ENCODE results near the gene OGT.

Gene OGT

DNA sequence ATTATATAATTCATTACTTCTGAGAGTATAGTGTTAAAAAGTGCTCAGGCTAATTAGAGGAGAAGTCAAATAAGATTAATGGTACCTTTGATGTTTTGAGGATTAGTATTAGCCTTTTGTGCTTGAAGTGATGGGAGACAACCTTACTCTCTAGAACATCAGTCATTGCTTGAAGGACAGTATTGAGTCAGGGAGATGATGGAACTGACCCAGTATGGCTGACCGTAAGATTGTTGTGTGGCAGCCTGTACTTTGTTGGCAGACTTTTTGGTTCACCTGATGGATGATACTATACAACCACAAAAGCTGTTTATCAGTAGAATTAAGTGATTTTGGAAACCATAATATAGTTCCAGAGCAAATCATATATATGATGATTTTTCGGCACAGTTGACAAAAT is 9.9 kb downstream of the OGT start:
- Histone ChIP-seq H3K27ac (ENCODE audit: extremely low read depth, low read depth, low read length) (no peak overlapping the region), H3K36me3 (ENCODE audit: control insufficient read depth in 2 of 2, insufficient read depth in 1 of 2, low read length in 2 of 2) (peaks cover 15 to 49% of the 10 kb centered on the region in 2 experiments; a peak in 2 of 3 replicates), H3K9me3 (ENCODE audit: control insufficient read depth, insufficient read depth, low read depth, low read length) (no peaks in the 10 kb centered on the region), H3K4me1 (ENCODE audit: control insufficient read depth, insufficient read depth, low read length) (peaks cover 24% of the 10 kb centered on the region), H3K4me3 (ENCODE audit: low read depth, low read length) (no peak overlapping the region)
- no peak for TF ChIP-seq ZNF19 (tag by site-specific recombination; IDR thresholded peaks at IDR 0.05; ENCODE audit: low read depth)
- POLR2A ChIA-PET, result interaction anchor here (1.1 to 1.3 kb wide), 2 partner anchors 8 to 10 kb away, joined by 4 to 5 read pairs; partner anchors contain the start of gene OGT
- CTCF ChIA-PET, result interaction anchor here (0.6 to 1.7 kb wide), 2 partner anchors 9 to 16 kb away, joined by 3 to 6 read pairs; no protein-coding TSS in a partner anchor

DNA sequence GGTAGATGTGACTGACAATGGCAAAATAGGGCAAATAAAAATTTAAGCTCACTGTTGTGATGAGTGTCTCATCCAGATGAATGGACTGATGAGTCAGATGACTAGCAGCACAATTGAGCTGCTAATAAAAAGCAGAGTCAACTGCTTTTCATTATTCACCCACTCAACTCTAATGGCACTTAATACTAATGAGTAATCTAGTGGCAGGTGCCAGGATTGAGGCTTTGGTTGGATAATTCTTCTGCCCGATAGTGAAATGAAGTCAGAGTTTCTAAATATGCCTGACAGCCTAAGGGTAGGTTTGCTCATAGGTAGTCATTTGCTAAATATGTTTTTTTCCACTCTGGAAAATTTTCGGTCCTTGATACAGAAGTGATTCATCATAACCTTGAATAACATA is 10.4 kb downstream of the OGT start:
- TF ChIP-seq ZNF548 (tag by site-specific recombination; IDR thresholded peaks at IDR 0.05) (no peak), ZNF423 (tag by site-specific recombination; IDR thresholded peaks at IDR 0.05) (no peak), ZNF514 (tag by site-specific recombination; IDR thresholded peaks at IDR 0.05) (no peak), ZNF629 (tag by site-specific recombination; IDR thresholded peaks at IDR 0.05) (0 out of 2 replicates have a peak, but pooled peaks have one; percentile 9), GFI1B (tag by site-specific recombination; IDR thresholded peaks at IDR 0.05) (no peak), ZNF747 (tag by site-specific recombination; IDR thresholded peaks at IDR 0.05) (no peak), ZNF473 (tag by site-specific recombination; IDR thresholded peaks at IDR 0.05) (no peak), HOXD13 (CRISPR knock-in tag; IDR thresholded peaks at IDR 0.05; ENCODE audit: borderline replicate concordance) (no peak), OVOL3 (tag by site-specific recombination; IDR thresholded peaks at IDR 0.05) (no peak), ZNF132 (tag by site-specific recombination; IDR thresholded peaks at IDR 0.05; ENCODE audit: borderline replicate concordance) (no peak), ZNF138 (tag by site-specific recombination; IDR thresholded peaks at IDR 0.05; ENCODE audit: borderline replicate concordance) (no peak), YY1 (tag by site-specific recombination; IDR thresholded peaks at IDR 0.05) (no peak), ZNF146 (tag by site-specific recombination; IDR thresholded peaks at IDR 0.05) (no peak), ZNF391 (tag by site-specific recombination; IDR thresholded peaks at IDR 0.05; ENCODE audit: borderline replicate concordance, low read depth) (no peak), ZNF266 (tag by site-specific recombination; IDR thresholded peaks at IDR 0.05; ENCODE audit: low read depth) (no peak), SCRT1 (tag by site-specific recombination; IDR thresholded peaks at IDR 0.05; ENCODE audit: borderline replicate concordance) (no peak), ZBTB48 (tag by site-specific recombination; IDR thresholded peaks at IDR 0.05) (no peak)
- TF ChIP-seq, protein P1, sequence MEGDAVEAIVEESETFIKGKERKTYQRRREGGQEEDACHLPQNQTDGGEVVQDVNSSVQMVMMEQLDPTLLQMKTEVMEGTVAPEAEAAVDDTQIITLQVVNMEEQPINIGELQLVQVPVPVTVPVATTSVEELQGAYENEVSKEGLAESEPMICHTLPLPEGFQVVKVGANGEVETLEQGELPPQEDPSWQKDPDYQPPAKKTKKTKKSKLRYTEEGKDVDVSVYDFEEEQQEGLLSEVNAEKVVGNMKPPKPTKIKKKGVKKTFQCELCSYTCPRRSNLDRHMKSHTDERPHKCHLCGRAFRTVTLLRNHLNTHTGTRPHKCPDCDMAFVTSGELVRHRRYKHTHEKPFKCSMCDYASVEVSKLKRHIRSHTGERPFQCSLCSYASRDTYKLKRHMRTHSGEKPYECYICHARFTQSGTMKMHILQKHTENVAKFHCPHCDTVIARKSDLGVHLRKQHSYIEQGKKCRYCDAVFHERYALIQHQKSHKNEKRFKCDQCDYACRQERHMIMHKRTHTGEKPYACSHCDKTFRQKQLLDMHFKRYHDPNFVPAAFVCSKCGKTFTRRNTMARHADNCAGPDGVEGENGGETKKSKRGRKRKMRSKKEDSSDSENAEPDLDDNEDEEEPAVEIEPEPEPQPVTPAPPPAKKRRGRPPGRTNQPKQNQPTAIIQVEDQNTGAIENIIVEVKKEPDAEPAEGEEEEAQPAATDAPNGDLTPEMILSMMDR (tag by site-specific recombination; IDR thresholded peaks at IDR 0.05), result no peak
- TF ChIP-seq, protein P2, sequence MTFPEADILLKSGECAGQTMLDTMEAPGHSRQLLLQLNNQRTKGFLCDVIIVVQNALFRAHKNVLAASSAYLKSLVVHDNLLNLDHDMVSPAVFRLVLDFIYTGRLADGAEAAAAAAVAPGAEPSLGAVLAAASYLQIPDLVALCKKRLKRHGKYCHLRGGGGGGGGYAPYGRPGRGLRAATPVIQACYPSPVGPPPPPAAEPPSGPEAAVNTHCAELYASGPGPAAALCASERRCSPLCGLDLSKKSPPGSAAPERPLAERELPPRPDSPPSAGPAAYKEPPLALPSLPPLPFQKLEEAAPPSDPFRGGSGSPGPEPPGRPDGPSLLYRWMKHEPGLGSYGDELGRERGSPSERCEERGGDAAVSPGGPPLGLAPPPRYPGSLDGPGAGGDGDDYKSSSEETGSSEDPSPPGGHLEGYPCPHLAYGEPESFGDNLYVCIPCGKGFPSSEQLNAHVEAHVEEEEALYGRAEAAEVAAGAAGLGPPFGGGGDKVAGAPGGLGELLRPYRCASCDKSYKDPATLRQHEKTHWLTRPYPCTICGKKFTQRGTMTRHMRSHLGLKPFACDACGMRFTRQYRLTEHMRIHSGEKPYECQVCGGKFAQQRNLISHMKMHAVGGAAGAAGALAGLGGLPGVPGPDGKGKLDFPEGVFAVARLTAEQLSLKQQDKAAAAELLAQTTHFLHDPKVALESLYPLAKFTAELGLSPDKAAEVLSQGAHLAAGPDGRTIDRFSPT (tag by site-specific recombination; IDR thresholded peaks at IDR 0.05), result peak; percentile 65
- TF ChIP-seq, protein P3, sequence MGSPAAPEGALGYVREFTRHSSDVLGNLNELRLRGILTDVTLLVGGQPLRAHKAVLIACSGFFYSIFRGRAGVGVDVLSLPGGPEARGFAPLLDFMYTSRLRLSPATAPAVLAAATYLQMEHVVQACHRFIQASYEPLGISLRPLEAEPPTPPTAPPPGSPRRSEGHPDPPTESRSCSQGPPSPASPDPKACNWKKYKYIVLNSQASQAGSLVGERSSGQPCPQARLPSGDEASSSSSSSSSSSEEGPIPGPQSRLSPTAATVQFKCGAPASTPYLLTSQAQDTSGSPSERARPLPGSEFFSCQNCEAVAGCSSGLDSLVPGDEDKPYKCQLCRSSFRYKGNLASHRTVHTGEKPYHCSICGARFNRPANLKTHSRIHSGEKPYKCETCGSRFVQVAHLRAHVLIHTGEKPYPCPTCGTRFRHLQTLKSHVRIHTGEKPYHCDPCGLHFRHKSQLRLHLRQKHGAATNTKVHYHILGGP (tag by site-specific recombination; IDR thresholded peaks at IDR 0.05), result no peak
- TF ChIP-seq, protein P4, sequence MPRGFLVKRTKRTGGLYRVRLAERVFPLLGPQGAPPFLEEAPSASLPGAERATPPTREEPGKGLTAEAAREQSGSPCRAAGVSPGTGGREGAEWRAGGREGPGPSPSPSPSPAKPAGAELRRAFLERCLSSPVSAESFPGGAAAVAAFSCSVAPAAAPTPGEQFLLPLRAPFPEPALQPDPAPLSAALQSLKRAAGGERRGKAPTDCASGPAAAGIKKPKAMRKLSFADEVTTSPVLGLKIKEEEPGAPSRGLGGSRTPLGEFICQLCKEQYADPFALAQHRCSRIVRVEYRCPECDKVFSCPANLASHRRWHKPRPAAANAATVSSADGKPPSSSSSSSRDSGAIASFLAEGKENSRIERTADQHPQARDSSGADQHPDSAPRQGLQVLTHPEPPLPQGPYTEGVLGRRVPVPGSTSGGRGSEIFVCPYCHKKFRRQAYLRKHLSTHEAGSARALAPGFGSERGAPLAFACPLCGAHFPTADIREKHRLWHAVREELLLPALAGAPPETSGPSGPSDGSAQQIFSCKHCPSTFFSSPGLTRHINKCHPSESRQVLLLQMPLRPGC (tag by site-specific recombination; IDR thresholded peaks at IDR 0.05), result 0 out of 2 replicates have a peak, but pooled peaks have one; percentile 35
- TF ChIP-seq, protein P5, sequence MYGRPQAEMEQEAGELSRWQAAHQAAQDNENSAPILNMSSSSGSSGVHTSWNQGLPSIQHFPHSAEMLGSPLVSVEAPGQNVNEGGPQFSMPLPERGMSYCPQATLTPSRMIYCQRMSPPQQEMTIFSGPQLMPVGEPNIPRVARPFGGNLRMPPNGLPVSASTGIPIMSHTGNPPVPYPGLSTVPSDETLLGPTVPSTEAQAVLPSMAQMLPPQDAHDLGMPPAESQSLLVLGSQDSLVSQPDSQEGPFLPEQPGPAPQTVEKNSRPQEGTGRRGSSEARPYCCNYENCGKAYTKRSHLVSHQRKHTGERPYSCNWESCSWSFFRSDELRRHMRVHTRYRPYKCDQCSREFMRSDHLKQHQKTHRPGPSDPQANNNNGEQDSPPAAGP (tag by site-specific recombination; IDR thresholded peaks at IDR 0.05), result no peak
- TF ChIP-seq, protein P6, sequence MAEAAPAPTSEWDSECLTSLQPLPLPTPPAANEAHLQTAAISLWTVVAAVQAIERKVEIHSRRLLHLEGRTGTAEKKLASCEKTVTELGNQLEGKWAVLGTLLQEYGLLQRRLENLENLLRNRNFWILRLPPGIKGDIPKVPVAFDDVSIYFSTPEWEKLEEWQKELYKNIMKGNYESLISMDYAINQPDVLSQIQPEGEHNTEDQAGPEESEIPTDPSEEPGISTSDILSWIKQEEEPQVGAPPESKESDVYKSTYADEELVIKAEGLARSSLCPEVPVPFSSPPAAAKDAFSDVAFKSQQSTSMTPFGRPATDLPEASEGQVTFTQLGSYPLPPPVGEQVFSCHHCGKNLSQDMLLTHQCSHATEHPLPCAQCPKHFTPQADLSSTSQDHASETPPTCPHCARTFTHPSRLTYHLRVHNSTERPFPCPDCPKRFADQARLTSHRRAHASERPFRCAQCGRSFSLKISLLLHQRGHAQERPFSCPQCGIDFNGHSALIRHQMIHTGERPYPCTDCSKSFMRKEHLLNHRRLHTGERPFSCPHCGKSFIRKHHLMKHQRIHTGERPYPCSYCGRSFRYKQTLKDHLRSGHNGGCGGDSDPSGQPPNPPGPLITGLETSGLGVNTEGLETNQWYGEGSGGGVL (tag by site-specific recombination; IDR thresholded peaks at IDR 0.05), result no peak
- ChIA-PET POLR2A (interaction anchor here (1.1 to 1.3 kb wide), 2 partner anchors 9 to 10 kb away, joined by 4 to 5 read pairs; partner anchors contain the start of gene OGT), CTCF (no interaction called here)
- H3K4me3 ChIP-seq (ENCODE audit: low read depth, low read length), result no peak overlapping the region
- H3K4me1 ChIP-seq (ENCODE audit: control insufficient read depth, insufficient read depth, low read length), result peaks cover 22% of the 10 kb centered on the region
- peaks cover 14 to 50% of the 10 kb centered on the region in 2 experiments for H3K36me3 ChIP-seq (ENCODE audit: control insufficient read depth in 2 of 2, insufficient read depth in 1 of 2, low read length in 2 of 2)
- no peaks in the 10 kb centered on the region for H3K9me3 ChIP-seq (ENCODE audit: control insufficient read depth, insufficient read depth, low read depth, low read length)
- H3K27ac ChIP-seq (ENCODE audit: extremely low read depth, low read depth, low read length), result no peak overlapping the region

Measured in HEK293 (cell line).